ENCODE results near the gene AZIN2.

- TF ChIP-seq EZH2 (IDR thresholded peaks at IDR 0.05; ENCODE audit: borderline replicate concordance, low read depth, low read length, severe bottlenecking) (no peak), CTCF (IDR thresholded peaks at IDR 0.05; ENCODE audit: extremely low read depth in 1 of 2, insufficient read depth in 1 of 2, low read depth in 1 of 2, low read length in 2 of 2) (no peak), MYC (IDR thresholded peaks at IDR 0.05; ENCODE audit: low read depth, low read length) (no peak), POLR2A (IDR thresholded peaks at IDR 0.05; ENCODE audit: low read depth, low read length) (no peak), POLR2AphosphoS5 (IDR thresholded peaks at IDR 0.05; ENCODE audit: insufficient read depth, low read depth, low read length) (no peak), JUN (IDR thresholded peaks at IDR 0.05; ENCODE audit: borderline replicate concordance, insufficient read depth, insufficient read length, low read depth) (no peak)
Observed at GRCh38 chr1:33118274-33118673, 37.3 kb downstream of the AZIN2 start.
